GM18861 (cell line): Measurements from ENCODE around the gene PCDHB13.
"Not testable (repeated sequence)": the region's sequence is repeated elsewhere in the genome, so short reads cannot be mapped to it uniquely, and the experiment has no call there.

Experiments used
- ATAC-seq: cut with Tn5 transposase; IDR thresholded peaks from one replicate; pipeline ENCODE4 v1.9.1; 2021; ENCODE audit not compliant: unreplicated experiment

The PCDHB13 gene

DNA sequence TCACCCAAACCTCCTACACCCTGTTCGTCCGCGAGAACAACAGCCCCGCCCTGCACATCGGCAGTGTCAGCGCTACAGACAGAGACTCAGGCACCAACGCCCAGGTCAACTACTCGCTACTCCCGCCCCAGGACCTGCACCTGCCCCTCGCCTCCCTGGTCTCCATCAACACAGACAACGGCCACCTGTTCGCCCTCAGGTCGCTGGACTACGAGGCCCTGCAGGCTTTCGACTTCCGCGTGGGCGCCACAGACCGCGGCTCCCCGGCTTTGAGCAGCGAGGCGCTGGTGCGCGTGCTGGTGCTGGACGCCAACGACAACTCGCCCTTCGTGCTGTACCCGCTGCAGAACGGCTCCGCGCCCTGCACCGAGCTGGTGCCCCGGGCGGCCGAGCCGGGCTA is 12.6 kb upstream of the PCDHB13 start:
- ATAC-seq, result not testable (repeated sequence)

DNA sequence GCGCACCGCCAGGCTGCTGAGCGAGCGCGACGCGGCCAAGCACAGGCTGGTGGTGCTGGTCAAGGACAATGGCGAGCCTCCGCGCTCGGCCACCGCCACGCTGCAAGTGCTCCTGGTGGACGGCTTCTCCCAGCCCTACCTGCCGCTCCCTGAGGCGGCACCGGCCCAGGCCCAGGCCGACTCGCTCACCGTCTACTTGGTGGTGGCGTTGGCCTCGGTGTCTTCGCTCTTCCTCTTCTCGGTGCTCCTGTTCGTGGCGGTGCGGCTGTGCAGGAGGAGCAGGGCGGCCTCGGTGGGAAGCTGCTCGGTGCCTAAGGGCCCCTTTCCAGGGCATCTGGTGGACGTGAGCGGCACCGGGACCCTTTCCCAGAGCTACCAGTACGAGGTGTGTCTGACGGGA is 12.1 kb upstream of the PCDHB13 start:
- not testable (repeated sequence) for ATAC-seq

DNA sequence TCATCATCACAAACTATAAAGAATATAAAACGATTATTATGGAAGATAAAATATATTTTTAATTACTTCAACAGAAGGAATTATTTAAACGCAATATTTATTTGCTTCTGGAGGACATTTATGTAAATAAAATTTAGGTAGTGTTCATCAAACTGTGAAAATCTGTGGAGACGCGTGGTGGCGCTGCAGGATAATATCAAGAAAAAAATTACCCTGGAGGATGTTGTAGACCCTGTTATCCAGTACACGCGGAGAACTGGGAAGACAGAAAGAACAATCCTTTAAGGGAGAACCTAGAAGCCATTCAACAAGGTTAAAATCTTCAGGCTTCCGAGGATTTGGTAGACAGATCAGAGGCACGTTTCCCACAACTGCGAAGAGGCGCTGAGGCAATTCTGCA is 5.2 kb upstream of the PCDHB13 start, which contains the start of gene PCDHB12:
PCDHB12 (plus strand) TSS at position 242 of the 400 bp plus-strand sequence. CDS start 189 bp downstream, outside the sequence.
- no peak for ATAC-seq

DNA sequence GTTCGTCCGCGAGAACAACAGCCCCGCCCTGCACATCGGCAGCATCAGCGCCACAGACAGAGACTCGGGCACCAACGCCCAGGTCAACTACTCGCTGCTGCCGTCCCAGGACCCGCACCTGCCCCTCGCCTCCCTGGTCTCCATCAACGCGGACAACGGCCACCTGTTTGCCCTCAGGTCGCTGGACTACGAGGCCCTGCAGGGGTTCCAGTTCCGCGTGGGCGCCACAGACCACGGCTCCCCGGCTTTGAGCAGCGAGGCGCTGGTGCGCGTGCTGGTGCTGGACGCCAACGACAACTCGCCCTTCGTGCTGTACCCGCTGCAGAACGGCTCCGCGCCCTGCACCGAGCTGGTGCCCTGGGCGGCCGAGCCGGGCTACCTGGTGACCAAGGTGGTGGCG is 3.4 kb upstream of the PCDHB13 start:
- not testable (repeated sequence) for ATAC-seq

DNA sequence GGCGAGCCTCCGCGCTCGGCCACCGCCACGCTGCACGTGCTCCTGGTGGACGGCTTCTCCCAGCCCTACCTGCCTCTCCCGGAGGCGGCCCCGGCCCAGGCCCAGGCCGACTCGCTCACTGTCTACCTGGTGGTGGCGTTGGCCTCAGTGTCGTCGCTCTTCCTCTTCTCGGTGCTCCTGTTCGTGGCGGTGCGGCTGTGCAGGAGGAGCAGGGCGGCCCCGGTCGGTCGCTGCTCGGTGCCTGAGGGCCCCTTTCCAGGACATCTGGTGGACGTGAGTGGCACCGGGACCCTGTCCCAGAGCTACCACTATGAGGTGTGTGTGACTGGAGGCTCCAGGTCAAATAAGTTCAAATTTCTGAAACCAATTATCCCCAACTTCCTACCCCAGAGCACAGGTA is 2.9 kb upstream of the PCDHB13 start:
- ATAC-seq, result not testable (repeated sequence)

DNA sequence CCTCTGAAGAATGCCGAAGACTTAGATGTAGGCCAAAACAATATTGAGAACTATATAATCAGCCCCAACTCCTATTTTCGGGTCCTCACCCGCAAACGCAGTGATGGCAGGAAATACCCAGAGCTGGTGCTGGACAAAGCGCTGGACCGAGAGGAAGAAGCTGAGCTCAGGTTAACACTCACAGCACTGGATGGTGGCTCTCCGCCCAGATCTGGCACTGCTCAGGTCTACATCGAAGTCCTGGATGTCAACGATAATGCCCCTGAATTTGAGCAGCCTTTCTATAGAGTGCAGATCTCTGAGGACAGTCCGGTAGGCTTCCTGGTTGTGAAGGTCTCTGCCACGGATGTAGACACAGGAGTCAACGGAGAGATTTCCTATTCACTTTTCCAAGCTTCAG is 864 bp downstream of the PCDHB13 start:
- not testable (repeated sequence) for ATAC-seq

DNA sequence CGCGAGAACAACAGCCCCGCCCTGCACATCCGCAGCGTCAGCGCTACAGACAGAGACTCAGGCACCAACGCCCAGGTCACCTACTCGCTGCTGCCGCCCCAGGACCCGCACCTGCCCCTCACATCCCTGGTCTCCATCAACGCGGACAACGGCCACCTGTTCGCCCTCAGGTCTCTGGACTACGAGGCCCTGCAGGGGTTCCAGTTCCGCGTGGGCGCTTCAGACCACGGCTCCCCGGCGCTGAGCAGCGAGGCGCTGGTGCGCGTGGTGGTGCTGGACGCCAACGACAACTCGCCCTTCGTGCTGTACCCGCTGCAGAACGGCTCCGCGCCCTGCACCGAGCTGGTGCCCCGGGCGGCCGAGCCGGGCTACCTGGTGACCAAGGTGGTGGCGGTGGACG is 1.8 kb downstream of the PCDHB13 start:
- ATAC-seq, result not testable (repeated sequence)

DNA sequence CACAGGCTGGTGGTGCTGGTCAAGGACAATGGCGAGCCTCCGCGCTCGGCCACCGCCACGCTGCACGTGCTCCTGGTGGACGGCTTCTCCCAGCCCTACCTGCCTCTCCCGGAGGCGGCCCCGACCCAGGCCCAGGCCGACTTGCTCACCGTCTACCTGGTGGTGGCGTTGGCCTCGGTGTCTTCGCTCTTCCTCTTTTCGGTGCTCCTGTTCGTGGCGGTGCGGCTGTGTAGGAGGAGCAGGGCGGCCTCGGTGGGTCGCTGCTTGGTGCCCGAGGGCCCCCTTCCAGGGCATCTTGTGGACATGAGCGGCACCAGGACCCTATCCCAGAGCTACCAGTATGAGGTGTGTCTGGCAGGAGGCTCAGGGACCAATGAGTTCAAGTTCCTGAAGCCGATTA is 2.3 kb downstream of the PCDHB13 start:
- ATAC-seq, result not testable (repeated sequence)

DNA sequence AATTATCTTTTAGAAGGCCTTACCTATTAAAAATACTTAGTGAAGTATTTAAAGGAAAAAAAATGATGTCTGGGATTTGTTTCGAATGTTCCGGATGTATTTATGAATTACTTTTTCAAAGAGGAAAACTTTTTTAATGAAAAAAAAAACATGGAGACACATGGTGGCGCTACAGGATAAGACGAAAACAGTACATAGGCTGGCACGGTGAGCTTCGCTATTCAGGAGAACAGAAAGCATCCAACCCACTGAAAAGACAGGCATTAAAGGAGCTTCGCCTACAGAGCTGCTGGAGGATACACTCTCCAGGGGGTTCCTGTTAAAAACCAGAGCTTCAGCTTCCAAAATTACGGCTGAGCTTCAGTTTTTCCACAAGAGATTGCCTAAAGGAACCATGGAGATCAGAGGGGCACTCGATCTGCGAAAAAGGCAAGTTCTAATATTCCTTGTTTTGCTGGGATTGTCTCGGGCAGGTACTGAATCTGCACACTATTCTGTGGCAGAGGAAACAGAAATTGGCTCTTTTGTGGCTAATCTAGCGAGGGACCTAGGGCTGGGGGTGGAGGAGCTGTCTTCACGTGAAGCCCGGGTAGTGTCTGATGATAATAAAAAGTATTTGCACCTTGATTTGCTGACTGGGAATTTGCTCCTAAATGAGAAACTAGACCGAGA is 9.5 kb downstream of the PCDHB13 start, which contains the start of gene PCDHB14:
PCDHB14 (plus strand) TSS at position 232 of the 672 bp plus-strand sequence; CDS start at position 395, 163 bp downstream.
- no peak for ATAC-seq

DNA sequence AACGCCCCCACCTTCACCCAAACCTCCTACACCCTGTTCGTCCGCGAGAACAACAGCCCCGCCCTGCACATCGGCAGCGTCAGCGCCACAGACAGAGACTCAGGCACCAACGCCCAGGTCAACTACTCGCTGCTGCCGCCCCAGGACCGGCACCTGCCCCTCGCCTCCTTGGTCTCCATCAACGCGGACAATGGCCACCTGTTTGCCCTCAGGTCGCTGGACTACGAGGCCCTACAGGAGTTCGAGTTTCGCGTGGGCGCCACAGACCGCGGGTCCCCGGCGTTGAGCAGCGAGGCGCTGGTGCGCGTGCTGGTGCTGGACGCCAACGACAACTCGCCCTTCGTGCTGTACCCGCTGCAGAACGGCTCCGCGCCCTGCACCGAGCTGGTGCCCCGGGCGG is 11.1 kb downstream of the PCDHB13 start:
- not testable (repeated sequence) for ATAC-seq

DNA sequence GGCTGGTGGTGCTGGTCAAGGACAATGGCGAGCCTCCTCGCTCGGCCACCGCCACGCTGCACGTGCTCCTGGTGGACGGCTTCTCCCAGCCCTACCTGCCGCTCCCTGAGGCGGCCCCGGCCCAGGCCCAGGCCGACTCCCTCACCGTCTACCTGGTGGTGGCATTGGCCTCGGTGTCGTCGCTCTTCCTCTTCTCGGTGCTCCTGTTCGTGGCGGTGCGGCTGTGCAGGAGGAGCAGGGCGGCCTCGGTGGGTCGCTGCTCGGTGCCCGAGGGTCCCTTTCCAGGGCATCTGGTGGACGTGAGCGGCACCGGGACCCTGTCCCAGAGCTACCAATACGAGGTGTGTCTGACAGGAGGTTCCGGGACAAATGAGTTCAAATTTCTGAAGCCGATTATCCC is 11.7 kb downstream of the PCDHB13 start:
- not testable (repeated sequence) for ATAC-seq

DNA sequence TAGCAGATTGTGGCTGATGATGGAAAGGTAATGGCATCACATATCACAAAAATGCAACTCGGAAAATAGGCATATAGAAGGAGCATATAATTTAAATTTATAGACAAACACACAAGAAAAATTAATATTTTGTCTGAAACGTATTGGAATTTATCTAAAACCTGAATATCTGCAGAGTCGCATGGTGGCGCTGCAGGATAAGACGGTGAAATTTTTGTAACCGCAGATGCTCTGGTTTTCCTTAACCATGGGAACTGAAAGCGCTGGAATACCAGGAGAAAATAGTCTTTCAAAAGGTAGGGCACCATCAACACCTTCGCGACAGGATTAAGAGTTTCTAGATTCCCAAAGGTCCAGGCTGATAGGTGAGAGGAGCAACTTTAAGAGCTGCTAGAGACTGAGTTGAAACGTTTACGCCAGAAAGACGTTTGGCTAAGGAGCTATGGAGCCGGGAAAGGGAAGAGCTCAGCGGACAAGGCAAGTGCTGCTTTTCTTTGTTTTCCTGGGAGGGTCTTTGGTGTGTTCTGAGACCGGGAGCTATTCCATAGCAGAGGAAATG is 20.5 kb downstream of the PCDHB13 start:
- no peak for ATAC-seq

DNA sequence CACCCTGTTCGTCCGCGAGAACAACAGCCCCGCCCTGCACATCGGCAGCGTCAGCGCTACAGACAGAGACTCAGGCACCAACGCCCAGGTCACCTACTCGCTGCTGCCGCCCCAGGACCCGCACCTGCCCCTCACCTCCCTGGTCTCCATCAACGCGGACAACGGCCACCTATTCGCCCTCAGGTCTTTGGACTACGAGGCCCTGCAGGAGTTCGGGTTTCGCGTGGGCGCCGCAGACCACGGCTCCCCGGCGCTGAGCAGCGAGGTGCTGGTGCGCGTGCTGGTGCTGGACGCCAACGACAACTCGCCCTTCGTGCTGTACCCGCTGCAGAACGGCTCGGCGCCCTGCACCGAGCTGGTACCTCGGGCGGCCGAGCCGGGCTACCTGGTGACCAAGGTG is 22.2 kb downstream of the PCDHB13 start:
- not testable (repeated sequence) for ATAC-seq

DNA sequence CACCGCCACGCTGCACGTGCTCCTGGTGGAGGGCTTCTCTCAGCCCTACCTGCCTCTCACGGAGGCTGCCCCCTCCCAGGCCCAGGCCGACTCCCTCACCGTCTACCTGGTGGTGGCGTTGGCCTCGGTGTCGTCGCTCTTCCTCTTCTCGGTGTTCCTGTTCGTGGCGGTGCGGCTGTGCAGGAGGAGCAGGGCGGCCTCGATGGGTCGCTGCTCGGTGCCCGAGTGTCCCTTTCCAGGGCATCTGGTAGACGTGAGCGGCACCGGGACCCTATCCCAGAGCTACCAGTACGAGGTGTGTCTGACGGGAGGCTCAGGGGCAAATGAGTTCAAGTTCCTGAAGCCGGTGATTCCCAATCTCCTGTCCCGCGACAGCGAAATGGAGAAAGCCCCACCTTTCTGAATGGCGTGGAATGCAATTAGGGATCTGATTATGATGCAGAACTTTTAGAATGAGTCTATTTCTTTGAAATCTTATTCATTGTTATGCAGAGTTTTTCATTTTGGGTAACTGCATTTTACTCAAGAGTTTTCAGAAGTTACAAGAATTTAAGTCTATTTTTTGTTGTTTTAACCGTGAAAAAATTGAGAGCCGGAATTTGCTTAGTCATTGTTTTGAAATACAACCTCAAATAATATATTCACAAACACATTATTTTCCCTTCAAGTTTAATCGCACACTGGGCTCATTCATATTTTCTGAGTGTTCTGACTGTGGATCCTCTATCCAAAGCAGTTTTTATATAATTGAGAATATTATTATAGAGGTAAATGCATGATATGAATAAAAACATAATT is 23.0 kb downstream of the PCDHB13 start:
- no peak for ATAC-seq

DNA sequence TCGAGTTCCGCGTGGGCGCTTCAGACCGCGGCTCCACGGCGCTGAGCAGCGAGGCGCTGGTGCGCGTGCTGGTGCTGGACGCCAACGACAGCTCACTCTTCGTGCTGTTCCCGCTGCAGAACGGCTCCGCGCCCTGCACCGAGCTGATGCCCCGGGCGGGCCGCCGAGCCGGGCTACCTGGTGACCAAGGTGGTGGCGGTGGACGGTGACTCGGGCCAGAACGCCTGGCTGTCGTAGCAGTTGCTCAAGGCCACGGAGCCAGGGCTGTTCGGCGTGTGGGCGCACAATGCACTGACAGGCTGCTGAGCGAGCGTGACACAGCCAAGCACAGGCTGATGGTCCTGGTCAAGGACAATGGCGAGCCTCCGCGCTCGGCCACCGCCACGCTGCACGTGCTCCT is 27.8 kb downstream of the PCDHB13 start:
- no peak for ATAC-seq

DNA sequence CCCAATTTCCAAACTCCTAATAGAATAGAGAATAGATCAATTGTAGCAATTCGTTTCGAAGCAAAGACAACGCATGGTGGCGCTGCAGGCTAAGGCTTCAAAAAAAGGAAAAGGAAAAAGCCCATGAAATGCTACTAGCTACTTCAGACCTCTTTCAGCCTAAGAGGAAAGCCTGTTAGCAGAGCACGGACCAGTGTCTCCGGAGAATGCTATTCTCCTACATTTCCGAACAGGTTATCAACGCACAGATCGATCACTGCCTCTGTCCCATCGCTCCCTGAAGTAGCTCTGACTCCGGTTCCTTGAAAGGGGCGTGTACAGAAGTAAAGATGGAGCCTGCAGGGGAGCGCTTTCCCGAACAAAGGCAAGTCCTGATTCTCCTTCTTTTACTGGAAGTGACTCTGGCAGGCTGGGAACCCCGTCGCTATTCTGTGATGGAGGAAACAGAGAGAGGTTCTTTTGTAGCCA is 31.6 kb downstream of the PCDHB13 start, which contains the start of gene PCDHB15:
PCDHB15 (plus strand) TSS at position 146 of the 468 bp plus-strand sequence; CDS start at position 330, 184 bp downstream.
- ATAC-seq, result no peak

DNA sequence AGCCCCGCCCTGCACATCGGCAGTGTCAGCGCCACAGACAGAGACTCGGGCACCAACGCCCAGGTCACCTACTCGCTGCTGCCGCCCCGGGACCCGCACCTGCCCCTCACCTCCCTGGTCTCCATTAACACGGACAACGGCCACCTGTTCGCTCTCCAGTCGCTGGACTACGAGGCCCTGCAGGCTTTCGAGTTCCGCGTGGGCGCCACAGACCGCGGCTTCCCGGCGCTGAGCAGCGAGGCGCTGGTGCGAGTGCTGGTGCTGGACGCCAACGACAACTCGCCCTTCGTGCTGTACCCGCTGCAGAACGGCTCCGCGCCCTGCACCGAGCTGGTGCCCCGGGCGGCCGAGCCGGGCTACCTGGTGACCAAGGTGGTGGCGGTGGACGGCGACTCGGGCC is 33.3 kb downstream of the PCDHB13 start:
- ATAC-seq, result not testable (repeated sequence)

DNA sequence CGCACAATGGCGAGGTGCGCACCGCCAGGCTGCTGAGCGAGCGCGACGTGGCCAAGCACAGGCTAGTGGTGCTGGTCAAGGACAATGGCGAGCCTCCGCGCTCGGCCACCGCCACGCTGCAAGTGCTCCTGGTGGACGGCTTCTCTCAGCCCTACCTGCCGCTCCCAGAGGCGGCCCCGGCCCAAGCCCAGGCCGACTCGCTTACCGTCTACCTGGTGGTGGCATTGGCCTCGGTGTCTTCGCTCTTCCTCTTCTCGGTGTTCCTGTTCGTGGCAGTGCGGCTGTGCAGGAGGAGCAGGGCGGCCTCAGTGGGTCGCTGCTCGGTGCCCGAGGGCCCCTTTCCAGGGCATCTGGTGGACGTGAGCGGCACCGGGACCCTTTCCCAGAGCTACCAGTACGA is 33.7 kb downstream of the PCDHB13 start:
- ATAC-seq, result not testable (repeated sequence)

DNA sequence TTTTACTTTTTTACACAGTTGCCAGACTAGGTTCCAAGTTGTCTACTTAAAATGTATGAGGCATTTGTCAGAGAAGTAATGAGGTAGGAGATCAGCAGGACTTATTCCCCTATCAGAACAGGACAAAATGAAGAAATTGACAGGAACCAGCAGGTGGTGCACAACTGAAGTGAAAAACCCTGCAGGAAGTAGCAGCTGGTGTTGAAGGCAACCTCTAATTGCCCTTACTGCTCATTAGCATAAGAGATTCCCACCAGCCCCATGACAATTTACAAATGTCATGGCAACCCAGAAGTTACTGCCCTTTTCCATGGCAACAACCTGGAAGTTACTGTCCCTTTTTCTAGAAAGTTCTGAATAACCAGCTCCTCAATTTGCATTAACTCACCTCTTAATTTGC is 36.9 kb downstream of the PCDHB13 start:
- ATAC-seq, result no peak

DNA sequence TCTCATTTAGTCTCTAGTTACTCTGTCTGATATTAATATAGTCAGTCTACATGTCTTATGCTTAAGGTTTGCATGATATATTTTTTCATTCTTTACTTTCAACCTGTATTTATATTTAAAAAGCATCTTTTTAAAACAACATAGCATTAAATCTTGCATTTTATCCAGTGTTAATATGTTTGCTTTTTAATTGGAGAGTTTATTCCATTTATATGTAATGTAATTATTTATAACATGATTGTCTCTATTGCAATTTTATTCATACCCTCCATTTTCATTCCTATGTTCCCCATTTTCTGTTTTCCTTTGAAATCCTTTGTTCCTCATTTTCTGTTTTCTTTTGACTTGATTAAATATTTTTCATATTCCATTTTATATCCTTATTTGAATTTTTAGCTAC is 44.7 kb downstream of the PCDHB13 start:
- no peak for ATAC-seq

DNA sequence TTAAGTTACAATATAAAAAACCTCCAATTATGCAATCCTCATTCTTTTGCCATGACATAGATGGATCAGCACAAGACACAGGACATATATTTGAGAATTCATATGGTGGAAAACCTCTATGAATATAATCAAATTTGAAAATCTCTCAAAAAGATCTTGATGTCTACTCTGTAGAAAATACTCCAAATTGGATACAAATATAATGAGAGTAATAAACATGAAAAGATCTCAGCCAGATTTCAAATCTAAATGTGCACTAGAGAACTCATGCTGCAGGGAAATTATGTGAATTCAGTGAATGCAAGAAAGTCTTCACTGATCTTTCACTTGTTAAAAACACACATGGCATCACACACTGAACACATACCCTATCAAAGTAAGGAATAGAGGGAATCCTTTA is 45.2 kb downstream of the PCDHB13 start:
- no peak for ATAC-seq
